Measurements from ENCODE around the gene PGS1.

PGS1 gene

DNA sequence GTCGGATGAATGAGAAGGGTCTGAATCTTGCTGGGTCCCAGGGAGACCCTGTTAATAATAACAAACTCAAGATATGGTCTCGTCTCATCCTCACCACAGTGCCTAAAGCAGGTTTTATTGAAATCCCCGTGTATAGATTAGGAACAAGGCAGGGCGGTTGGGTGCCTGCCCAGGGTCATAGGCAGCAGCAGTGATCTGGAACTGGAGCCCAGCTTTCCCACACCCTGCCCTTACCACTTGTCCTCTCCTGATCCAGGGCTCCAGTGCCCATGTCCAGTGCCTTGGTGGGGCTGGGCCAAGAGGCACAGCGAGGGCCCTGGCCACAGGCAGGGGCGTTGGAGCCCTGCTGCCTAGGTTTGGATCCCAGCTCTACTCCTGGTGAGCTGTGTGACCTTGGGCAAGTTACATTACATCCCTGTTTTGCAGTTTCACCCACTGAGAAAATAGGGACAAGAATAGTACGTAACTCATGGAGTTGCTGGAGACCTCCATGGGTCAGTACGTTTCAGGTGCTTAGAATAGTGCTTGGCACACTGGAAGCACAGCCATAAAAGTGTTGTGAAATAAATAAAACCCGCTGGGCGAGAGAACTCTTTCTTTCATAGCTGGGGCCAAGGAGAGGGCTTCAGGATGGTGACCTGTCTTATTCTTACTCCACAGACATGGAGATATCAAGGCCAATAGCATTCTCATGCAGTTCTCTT lies 32.5 kb upstream of the PGS1 start:
- intact Hi-C loops (cut with DNase I), result no loop called here
- DNase-seq, result no peak

DNA sequence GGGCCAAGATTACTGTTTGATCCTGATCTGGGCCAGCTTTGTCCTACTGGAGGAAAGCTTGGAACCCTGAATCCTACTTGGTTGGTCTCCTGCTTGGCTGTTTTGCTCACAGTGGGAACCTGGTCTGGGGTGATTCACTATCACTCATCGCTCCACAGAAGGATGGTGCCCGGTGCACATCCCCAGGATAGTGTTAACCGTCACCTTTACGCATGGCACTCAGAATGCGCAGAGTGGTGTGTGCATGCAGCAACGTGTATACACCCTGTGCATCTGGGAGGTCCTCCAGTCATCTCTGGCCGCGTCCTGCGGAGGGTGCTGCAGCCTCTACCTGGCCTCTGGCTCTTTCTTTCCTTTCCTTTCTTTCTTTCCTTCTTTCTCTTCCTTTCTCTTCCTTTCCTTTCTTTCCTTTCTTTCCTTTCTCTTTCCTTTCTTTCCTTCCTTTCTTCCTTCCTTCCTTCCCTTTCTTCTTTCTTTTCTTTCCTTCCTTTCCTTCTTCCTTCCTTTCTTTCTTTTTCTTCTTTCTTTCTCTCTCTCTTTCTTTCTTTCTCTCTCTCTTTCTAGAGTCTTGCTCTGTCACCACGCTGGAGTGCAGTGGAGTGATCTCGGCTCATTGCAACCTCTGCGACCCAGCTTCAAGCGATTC lies 31.7 kb upstream of the PGS1 start:
- intact Hi-C loops (cut with DNase I), result no loop called here
- DNase-seq, result no peak

DNA sequence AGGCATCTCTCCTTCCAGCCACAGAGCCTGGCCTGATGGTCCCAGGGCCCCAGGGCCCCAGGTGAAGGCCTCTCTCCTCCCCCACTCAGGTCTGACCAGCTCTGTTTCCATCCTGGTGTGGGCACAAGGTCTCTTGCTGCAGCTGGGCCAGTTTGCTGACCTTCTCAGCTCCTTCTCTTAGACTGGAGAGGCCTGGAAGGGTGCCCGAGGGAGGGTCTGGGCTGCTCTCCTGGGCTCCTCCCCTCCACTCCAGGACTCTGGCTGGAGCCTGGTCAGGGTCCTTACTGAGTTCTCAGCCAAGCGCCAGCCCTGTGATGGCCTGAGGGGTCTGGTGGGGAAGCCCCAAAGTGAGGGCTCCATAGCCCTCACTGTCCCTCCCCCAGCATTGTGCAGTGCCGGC lies 31.0 kb upstream of the PGS1 start:
- intact Hi-C loops (cut with DNase I), result no loop called here
- DNase-seq, result no peak

DNA sequence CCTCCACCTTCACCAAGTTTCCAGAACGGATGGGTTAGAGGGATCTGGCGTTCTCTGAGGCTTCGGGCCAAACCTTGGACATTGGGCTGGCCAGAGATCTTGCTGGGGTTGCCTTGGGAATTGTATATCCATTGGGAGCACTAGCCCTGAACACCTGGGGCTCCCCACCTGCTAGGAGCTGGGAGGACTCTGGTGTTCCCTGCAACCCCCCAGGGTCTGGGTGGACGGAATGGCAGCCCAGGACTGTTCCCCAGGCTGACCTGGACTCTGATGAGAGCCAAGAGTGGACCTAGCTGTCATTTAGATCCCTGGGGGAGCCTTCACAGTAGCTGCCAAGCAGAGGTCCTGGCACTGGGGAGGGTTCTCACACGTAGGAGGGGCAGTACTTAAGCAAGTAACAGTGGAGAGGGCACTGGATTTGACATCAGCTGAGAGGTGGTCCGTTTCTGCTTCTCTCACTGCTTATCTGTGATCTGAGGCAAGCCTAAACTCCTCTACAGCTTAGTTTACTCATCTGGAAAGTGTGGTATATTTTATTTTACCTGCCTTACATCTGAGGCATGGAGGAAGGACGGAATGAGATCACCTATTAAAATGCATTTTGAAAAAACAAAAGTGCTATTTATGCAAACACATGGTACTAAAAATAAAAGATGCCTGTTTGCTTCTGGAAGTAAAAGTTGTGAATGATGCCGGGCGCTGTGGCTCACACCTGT lies 30.2 kb upstream of the PGS1 start:
- intact Hi-C loops (cut with DNase I), result no loop called here
- no peak for DNase-seq

DNA sequence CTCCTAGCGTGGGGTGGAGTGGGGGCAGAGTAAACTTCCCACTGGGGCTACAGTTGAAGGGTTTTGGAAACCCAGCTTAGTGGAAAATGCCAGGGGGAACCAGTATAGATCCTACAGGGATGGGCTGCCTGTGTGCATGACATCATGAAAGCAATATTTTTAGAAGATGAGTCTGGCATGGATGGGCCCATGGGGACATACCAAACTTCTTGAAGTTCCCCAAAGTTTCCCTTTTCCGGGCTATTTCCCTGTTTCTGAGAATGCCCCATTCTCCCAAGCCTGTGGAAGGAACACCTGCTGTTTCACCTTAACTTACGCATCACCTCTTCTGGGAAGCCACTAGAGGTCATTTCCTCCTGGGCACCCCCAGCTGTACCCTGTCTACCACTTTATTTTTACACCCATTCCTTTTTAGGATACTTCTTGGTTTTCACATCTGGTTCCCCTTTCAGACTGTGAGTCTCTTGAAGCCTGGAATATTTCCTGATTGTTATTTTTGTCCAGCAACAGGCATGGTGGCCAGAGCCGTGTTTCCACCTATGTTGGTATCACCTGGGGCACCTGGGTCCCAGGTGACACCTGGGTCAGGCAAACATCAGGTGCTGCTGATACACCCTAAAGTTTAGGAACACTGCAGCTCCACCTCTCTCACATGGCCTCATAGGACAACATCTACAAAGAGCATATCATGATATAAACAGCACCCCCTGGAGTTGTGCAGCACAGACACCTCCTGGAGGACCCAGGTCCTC lies 28.4 kb upstream of the PGS1 start:
- no peak for DNase-seq
- intact Hi-C loops (cut with DNase I), result no loop called here

DNA sequence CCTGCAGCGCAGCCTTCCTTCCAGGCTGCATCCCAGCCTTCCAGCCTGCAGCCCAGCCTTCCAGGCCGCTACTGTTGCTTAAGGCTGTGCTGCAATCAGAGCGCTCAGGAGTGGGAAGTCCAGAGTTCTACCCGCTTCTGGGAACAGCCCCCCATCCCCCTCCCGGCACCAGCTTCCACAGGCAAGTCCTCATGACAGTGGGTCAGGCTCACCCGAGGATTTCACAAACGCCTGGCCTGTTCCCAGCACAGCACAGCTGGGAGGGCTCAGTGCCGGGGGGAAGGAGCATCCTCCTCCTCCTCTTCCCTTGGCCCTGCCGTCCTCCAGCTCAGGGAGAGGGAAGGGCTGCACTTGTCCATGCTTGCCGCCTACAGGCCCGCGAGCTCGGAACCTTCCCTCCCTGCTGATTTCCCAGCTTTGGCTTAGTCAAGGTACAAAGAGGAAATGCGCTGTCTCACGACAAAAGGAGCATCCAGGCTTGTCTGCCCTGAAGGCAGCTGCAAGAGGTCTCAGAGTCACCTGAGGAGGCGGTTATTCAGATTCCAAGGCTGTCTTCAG lies 26.9 kb upstream of the PGS1 start:
- DNase-seq, result peak; percentile 78 to 98 (median 90)
- intact Hi-C loops (cut with DNase I), result no loop called here

DNA sequence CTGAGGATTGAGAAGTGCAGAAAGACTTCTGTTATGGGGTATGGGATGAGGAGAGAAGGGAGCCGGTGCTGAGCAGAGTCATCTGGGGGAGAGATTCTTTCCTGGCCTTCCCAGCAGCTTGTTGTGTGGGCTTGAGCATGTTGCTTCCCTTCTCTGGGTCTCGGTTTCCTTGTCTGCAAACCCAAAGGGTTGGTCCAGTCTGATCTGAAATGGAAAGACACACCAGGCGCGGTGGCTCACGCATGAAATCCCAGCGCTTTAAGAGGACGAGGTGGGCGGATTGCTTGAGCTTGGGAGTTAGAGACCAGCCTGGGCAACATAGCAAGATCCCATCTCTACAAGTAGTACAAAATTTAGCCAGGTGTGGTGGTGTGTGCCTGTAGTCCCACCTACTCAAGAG lies 24.6 kb upstream of the PGS1 start:
- DNase-seq, result no peak
- intact Hi-C loops (cut with DNase I), result no loop called here

DNA sequence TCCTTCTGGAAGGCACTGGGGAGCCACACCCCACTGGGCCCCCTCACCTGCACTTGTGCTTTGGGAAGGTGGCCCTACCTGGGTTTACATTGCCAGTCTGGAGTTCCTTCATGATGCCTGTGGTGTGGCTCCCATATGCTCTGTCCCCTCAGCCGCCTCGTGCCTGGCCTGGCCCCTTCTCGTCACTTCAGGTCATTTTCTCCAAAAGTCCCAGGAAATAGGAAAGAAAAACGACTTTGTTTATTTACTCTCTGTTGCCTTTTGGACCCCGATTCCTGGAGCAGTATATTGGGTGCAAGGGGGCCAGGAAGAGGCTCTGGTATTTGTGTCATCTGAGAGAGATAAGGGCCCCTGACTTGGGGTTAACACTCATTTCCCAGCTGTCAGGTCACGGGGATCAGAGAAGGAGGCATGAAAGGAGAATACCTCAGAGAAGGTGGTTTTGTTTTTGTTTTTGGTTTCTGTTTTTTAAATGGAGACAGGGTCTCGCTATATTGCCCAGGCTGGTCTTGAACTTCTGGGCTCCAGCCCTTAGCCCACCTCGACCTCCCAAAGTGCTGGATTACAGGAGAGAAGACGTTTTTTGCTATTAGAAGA lies 23.3 kb upstream of the PGS1 start:
- intact Hi-C loops (cut with DNase I), result no loop called here
- DNase-seq, result no peak

DNA sequence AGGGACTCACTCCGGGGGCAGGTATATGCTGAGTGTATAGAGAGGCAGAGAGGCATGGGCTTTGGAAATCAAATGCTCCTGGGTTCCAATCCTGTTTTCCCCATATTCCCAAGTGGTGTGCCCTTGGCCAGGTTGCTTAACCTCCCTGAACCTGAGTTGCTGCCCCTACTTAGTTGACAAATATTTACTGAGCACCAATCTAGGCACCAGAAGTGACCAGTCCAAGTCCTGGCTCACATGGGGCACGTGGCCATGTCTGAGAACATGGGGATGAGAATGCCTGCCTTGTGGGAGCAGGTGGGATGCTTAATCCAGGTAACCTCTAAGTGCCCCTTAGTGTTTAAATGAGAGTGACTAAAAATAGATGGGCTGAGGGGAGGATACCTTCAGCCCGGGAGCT lies 22.7 kb upstream of the PGS1 start:
- intact Hi-C loops (cut with DNase I), result no loop called here
- DNase-seq, result no peak

DNA sequence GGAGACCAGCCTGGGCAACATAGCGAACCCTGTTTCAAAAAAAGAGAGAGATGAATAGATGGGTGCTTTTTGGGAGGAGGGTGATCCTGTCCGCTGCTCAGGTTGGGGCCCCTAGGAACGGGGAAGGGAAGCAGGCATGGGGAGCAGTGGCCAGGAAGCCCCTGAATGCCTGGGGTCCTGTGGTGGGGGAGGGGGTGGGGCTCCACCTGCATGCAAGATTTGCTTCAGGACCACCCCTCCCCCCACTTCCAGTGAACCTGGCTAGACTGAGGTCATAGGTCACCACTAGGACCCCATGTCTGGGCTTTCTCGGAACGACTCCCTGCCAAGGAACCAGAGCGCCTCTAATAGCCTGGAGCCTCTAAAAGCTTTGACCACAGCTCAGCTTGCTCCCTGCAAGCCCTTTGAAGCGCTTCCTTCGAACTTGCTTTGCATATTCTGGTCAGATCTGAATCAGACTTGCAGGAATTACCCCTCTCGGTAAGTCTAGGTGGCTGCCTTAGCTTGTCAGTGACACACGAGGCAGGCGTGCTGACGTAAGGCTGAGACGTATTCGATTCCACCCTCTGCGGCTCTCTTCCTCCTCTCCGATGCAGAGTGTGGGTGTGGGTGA lies 22.2 kb upstream of the PGS1 start:
- intact Hi-C loops (cut with DNase I), result no loop called here
- DNase-seq, result peak; percentile 38 to 95 (median 70)

DNA sequence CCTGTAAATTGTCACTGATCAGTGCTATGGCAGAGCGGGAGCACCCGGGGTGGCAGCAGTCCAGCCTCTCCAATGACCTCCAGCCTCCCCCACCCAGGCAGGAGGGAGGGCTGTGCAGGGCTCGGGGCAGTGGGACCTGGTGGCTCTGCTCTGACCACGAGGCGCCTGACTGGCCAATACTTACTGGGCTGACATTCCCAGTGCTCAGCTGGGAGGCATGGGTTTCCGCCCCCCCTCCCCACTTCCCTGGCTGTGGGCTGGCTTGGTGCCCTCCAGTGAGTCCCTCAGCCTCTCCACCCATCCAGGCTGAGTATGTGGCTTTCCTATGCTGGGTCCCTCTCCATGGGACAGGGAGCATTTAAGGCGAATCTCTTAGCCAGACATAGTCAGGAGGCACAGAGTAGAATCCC lies 21.3 kb upstream of the PGS1 start:
- peak in 40 of 42 donors; percentile 31 to 88 (median 64) for DNase-seq
- intact Hi-C loops (cut with DNase I), result no loop called here

DNA sequence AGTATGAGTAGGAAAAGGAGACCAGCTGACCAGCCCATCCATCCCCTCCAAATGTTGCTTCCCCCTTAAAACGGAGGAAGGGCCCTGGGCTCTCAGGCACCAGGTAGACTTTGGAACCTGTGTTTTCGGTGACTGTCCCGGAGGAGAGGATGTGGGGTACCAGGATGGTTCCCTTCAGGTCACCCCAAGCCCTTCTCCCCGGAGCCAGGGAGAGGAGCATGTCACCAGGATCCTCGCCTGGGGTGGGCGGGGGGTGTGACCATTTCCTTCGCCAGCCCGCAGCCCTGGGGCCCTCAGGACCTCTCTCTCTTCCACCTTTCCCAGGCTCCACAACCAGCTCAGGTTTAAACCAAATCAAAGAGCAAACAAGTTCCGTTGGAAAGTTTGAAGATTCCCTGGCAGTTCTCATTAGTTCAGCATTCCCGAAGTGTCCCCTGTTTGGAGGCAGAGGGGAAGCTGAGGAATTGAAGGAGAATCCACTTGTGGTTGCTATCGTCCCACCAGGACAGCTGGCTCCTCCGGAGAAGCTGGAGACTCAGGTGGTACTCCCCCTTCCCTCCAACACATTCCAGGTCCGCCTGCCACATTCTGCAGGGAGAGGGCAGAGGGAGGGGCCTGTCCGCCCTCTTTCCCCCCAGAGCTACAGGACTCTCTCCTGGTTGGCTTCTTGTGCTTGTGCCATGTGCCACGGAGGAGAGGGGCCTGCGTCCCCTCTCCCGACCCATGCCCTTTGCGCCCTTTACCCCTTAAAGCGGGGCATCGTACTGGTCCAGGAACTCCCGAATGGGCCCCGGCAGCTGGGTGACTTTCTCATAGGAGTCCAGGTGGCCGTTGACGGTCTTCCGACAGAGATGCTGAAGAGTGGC lies 20.5 kb upstream of the PGS1 start:
- intact Hi-C loops (cut with DNase I), result no loop called here
- DNase-seq, result no peak

DNA sequence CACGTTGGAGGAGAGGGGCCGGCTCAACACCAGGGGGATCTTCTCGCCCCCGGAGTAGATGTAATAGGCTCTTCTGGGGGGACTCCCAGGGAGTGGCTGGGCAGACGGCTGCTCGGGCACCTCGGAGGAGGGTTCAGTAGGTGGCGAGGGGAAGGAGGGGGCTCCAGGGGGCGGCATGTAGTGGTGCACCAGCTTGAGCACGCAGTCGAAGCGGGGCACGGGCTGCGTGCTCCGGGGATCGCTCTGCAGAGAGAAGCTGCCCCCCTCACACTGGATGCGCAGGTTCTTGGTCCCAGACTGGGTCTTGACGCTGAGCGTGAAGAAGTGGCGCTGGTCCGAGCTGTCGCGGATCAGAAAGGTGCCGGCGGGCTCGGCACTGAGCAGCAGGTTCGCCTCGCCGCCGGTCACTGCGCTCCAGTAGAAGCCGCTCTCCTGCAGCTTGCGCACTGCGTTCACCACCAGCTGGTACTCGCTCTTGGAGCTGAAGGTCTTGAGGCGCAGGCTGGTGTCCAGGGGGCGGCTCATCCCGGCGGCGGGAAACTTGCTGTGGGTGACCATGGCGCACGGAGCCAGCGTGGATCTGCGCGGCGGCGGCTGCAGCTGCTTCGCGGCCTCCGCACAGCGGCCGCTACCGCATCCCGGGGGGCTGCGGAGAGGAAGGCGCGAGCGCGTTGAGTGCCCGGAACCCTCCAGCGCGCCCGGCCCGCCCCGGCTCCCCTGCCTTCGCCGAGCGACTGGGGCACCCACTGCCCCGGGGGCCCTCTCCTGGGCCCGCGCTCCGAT lies 19.7 kb upstream of the PGS1 start:
- DNase-seq, result peak in 7 of 42 donors; percentile 27 to 71 (median 46)
- intact Hi-C loops (cut with DNase I), result no loop called here

DNA sequence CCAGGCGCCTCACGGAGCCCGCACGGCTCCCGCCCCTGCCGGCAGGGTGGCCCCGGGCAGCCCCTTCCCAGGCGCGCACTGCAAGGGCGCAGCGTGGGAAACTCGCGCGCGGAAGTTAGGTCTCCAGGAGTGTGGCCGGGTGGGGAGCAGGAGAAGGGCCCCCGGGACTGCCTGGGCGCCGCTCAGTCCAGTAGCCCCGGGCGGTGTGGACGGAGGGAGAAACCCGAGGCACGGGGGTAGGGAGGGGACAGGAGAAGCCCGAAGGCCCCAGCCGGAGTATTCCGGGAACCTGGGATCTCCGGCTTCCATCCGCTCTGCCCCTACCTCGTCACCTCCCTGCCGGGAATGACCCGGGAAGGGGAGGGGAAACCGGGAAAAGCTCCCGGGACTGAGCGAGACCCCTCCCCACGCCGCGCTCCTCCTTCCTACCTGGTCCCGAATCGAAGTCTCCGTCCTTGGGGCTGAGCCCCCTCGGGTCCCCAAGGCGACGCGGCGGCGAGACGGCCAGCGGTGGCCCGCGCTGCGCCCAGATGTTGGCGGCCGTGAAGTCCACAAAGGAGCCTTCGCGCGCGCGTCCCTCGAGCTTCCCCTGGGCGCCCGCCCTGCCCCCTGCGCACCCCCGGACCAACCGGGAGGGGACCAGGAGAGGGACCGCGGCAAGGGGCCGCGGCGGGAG lies 19.0 kb upstream of the PGS1 start:
- DNase-seq, result peak in 8 of 42 donors; percentile 14 to 69 (median 36)
- intact Hi-C loops (cut with DNase I), result no loop called here

DNA sequence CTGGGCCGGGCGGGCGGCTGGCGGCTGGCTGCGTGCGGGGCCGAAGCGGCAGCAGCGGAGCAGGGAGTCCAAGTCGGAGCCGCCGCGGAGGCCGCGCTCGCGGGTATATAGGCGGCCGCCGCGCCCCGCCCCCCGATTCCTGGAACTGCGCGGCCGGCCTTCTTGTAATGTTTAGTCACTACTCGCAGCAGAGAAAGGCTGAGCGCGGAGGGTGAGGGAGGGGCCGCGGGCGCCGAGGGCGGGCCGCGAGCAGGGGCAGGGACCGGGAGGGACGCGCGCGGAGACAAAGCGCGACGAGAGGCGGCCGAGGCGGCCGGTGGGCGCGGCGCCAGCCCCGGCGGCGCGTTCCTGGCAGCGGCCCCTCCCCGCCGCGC lies 18.5 kb upstream of the PGS1 start, which contains the start of gene SOCS3:
TSS of gene SOCS3 (minus strand) at position 81 of the 374 bp plus-strand sequence. CDS start 982 bp downstream, outside the sequence.
- intact Hi-C loops (cut with DNase I), result no loop called here
- peak; percentile 71 to 97 (median 86) for DNase-seq
